Gastrocnemius medialis (tissue), 4 donors: ENCODE data around the gene CMPK2.

ENCODE experiments used
- CTCF ChIP-seq, 5 experiments: fragments of 450-650 bp in 3 of 5; fragments of 200-600 bp in 2 of 5; sonication (generic) in 2 of 5; IDR thresholded peaks in 4 of 5; conservative IDR thresholded peaks in 1 of 5; 1 replicate in 4 of 5; 2 replicates in 1 of 5; pipeline ENCODE4 v1.5.1; 2016 to 2019; ENCODE audit warnings: antibody characterized with exemption in 5 of 5, mild to moderate bottlenecking in 3 of 5, moderate library complexity in 3 of 5
- POLR2A ChIP-seq, 2 donors: fragments of 450-650 bp; IDR thresholded peaks; one replicate each; pipeline ENCODE4 v1.6.1; 2017; ENCODE audit warnings: antibody characterized with exemption in 2 of 2, mild to moderate bottlenecking in 2 of 2, moderate library complexity in 2 of 2

- TF ChIP-seq POLR2A (IDR thresholded peaks at IDR 0.05), result no peak
- no peak for TF ChIP-seq CTCF (IDR thresholded peaks at IDR 0.05 in 4 of 5, conservative IDR thresholded peaks at IDR 0.05 in 1 of 5)
Observed at GRCh38 chr2:6887751-6888192, 22.1 kb upstream of the CMPK2 start.
